Measurements from ENCODE around the gene HRK. TPM values are rescaled to one million over a fixed set of nuclear protein-coding genes. Genes with fewer than 3 reads are reported as not detected.
A peak's percentile ranks its signal among the peaks of the same experiment; 100 is the strongest.

The HRK gene
- total and polyA plus RNA-seq, 2 of the 4 experiments (the other 2 are of a cell fraction): not detected

GRCh38 chr12:116910645-116911451 is 29.6 kb upstream of the HRK start, which contains the start of gene FBXW8:
Gene FBXW8 (plus strand): TSS chr12:116910950. CDS start chr12:116911038, 88 bp downstream.
- Histone ChIP-seq H3K56ac (ENCODE audit: extremely low read depth, insufficient read depth, low read length) (peak within 1 kb of the TSS; percentile 56; the same call in 1 of the 2 replicates), H3K36me3 (ENCODE audit: control insufficient read depth, insufficient read depth, low read length) (no peaks in the 10 kb centered on the region), H2AFZ (replicated peaks; ENCODE audit: low read length, poor library complexity) (peak within 1 kb of the TSS; percentile 93), H3K9me3 (ENCODE audit: control insufficient read depth, insufficient read depth, low read length) (no peaks in the 10 kb centered on the region), H3K9me1 (ENCODE audit: insufficient read depth, low read length) (peaks cover 3% of the 10 kb centered on the region; the same call in 1 of the 2 replicates), H3K9ac (ENCODE audit: low read depth, low read length) (peak within 1 kb of the TSS; percentile 87), H2BK120ac (ENCODE audit: low read depth, low read length) (no peak within 1 kb of the TSS), H3K27ac (ENCODE audit: insufficient read depth, low read length) (peak within 1 kb of the TSS; percentile 74), H3K79me1 (ENCODE audit: low read depth in 1 of 2, low read length in 2 of 2) (peaks cover 12 to 39% of the 10 kb centered on the region in 2 experiments; a peak in 3 of 4 replicates), H3K4me2 (ENCODE audit: low read depth, low read length) (peak within 1 kb of the TSS; percentile 80), H3K18ac (ENCODE audit: low read depth, low read length) (no peak within 1 kb of the TSS), H3K14ac (replicated peaks; ENCODE audit: low read depth, low read length) (peak within 1 kb of the TSS; percentile 69), H2AK9ac (replicated peaks; ENCODE audit: low read depth, low read length, poor library complexity) (peak within 1 kb of the TSS; percentile 88), H4K91ac (ENCODE audit: insufficient read depth, low read depth, low read length) (peak within 1 kb of the TSS; percentile 59), H4K8ac (ENCODE audit: low read depth in 2 of 2, low read length in 2 of 2) (peak within 1 kb of the TSS; percentile 76 to 86), H3K23ac (ENCODE audit: low read depth, low read length) (peak within 1 kb of the TSS; percentile 70), H2BK20ac (ENCODE audit: low read depth, low read length) (no peak within 1 kb of the TSS), H2AK5ac (ENCODE audit: low read depth, low read length) (peak within 1 kb of the TSS; percentile 10), H3K4ac (ENCODE audit: low read depth, low read length) (peak within 1 kb of the TSS; percentile 39), H2BK5ac (ENCODE audit: low read depth, low read length, poor library complexity, severe bottlenecking) (peak within 1 kb of the TSS; percentile 70), H3K4me1 (ENCODE audit: control insufficient read depth, insufficient read depth, low read length) (peaks cover 4% of the 10 kb centered on the region), H2BK15ac (ENCODE audit: low read depth, low read length) (no peak within 1 kb of the TSS), H3K4me3 (ENCODE audit: insufficient read depth, low read depth, low read length) (peak within 1 kb of the TSS; percentile 69), H4K5ac (ENCODE audit: low read depth, low read length) (peak within 1 kb of the TSS; percentile 28; the same call in 1 of the 2 replicates), H4K20me1 (ENCODE audit: insufficient read depth, low read length) (peaks cover 18% of the 10 kb centered on the region; the same call in 1 of the 2 replicates), H3K27me3 (ENCODE audit: control insufficient read depth, insufficient read depth, low read length) (peaks cover 6% of the 10 kb centered on the region)
- DNase-seq (peak; percentile 66), ATAC-seq (ENCODE audit: low read depth) (peak; percentile 96)
- dilution Hi-C loops (cut with HindIII; ENCODE audit: low sequenced_read_pairs, unreplicated experiment) (no loop called here), intact Hi-C loops (cut with micrococcal nuclease) (loop anchor here (1.0 to 2.0 kb wide), 3 partner anchors 22 to 172 kb away; partner anchors contain the start of genes HRK, RNFT2 and SPRING1), in situ Hi-C loops (cut with MboI; ENCODE audit: low sequenced_read_pairs) (no loop called here)
- BruUV-seq (replicated peaks): no TSS peak
- 0% methylated on average over 39 of the region's 82 CpGs; no CpG with 5 or more reads in 1 of the 2 experiments for WGBS, 2 experiments (ENCODE audit: extremely low coverage in 2 of 2, insufficient read length in 1 of 2)
- TF ChIP-seq MXI1 (IDR thresholded peaks at IDR 0.05; ENCODE audit: borderline replicate concordance, low read depth, low read length) (peak; percentile 100), CHD1 (IDR thresholded peaks at IDR 0.05; ENCODE audit: low read depth, low read length) (peak; percentile 84; the same call in 1 of the 2 replicates), USF2 (IDR thresholded peaks at IDR 0.05; ENCODE audit: low read depth, low read length) (peak; percentile 59; the same call in 1 of the 2 replicates), RCOR1 (IDR thresholded peaks at IDR 0.05; ENCODE audit: insufficient replicate concordance, low read length) (no peak), POLR2A (IDR thresholded peaks at IDR 0.05; ENCODE audit: low read depth, low read length) (peak; percentile 84), BHLHE40 (IDR thresholded peaks at IDR 0.05; ENCODE audit: low read depth, low read length) (peak; percentile 75), SMC3 (IDR thresholded peaks at IDR 0.05; ENCODE audit: low read depth, low read length) (no peak)
- ChIA-PET CTCF (no interaction called here), POLR2A (ENCODE audit: unreplicated experiment) (no interaction called here)

Measured in IMR-90 (cell line).